HEK293 (cell line): ENCODE data around the gene C1QB.

Source experiments
- WT1 ChIP-seq: fragments of 450-650 bp; formaldehyde crosslinking; IDR thresholded peaks from 2 replicates; pipeline ENCODE4 v1.5.1; 2016; ENCODE audit warnings: missing biosample characterization, missing genetic modification characterization
- ZBTB21 ChIP-seq: fragments of 450-650 bp; formaldehyde crosslinking; IDR thresholded peaks from 2 replicates; pipeline ENCODE4 v1.5.1; 2017; ENCODE audit warnings: missing biosample characterization, missing genetic modification characterization
- ZNF302 ChIP-seq: fragments of 450-650 bp; formaldehyde crosslinking; IDR thresholded peaks from 2 replicates; pipeline ENCODE4 v1.5.1; 2016; ENCODE audit warnings: missing biosample characterization, missing genetic modification characterization, low read depth
- ZNF404 ChIP-seq: fragments of 450-650 bp; formaldehyde crosslinking; IDR thresholded peaks from 2 replicates; pipeline ENCODE4 v1.5.1; 2017; ENCODE audit warnings: missing biosample characterization, missing genetic modification characterization
- ZNF660 ChIP-seq: fragments of 450-650 bp; IDR thresholded peaks from 2 replicates; pipeline ENCODE4 v1.5.1; 2018; ENCODE audit warnings: missing biosample characterization, mild to moderate bottlenecking, missing genetic modification characterization
- ZNF837 ChIP-seq: fragments of 450-650 bp; formaldehyde crosslinking; IDR thresholded peaks from 2 replicates; pipeline ENCODE4 v1.5.1; 2016; ENCODE audit warnings: missing biosample characterization, missing genetic modification characterization
- TF ChIP-seq, protein P1 (sequence below): fragments of 450-650 bp; formaldehyde crosslinking; IDR thresholded peaks from 2 replicates; pipeline ENCODE4 v1.5.1; 2016; ENCODE audit warnings: missing biosample characterization, missing genetic modification characterization

DNA sequence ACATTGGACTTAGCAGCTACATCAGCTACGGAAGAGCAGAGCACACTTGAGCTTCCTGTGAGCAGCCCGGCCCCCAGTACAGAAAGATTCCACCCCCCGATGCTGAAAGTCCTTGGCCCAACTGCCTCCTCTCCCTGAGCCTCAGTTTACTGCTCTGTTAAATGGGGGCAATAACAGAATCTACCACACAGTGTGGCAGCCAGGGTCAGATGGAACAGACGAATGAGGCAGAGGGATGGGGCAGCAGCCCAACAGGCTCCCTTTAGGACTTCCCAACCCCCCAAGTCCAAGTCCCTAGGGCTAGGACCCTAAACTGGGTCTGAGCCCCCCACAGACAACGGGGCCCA is 39.5 kb upstream of the C1QB start:
- TF ChIP-seq, protein P1, sequence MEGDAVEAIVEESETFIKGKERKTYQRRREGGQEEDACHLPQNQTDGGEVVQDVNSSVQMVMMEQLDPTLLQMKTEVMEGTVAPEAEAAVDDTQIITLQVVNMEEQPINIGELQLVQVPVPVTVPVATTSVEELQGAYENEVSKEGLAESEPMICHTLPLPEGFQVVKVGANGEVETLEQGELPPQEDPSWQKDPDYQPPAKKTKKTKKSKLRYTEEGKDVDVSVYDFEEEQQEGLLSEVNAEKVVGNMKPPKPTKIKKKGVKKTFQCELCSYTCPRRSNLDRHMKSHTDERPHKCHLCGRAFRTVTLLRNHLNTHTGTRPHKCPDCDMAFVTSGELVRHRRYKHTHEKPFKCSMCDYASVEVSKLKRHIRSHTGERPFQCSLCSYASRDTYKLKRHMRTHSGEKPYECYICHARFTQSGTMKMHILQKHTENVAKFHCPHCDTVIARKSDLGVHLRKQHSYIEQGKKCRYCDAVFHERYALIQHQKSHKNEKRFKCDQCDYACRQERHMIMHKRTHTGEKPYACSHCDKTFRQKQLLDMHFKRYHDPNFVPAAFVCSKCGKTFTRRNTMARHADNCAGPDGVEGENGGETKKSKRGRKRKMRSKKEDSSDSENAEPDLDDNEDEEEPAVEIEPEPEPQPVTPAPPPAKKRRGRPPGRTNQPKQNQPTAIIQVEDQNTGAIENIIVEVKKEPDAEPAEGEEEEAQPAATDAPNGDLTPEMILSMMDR (tag by site-specific recombination), result no peak
- no peak for TF ChIP-seq ZNF302
- TF ChIP-seq ZNF404 (tag by site-specific recombination), result no peak
- no peak for TF ChIP-seq ZNF837
- no peak for TF ChIP-seq ZBTB21 (tag by site-specific recombination)
- no peak for TF ChIP-seq WT1 (tag by site-specific recombination)
- TF ChIP-seq ZNF660 (tag by site-specific recombination), result no peak
